PC-3 (cell line): ENCODE results near the gene ERAL1.

ENCODE experiments used
- EZH2 ChIP-seq: fragments of 300-600 bp; sonication (generic); IDR thresholded peaks from one replicate; pipeline ENCODE4 v1.6.1; 2017; ENCODE audit warnings: antibody characterized with exemption, mild to moderate bottlenecking, low read length; ENCODE audit not compliant: unreplicated experiment
- EZH2phosphoT487 ChIP-seq: fragments of 300-600 bp; sonication (generic); IDR thresholded peaks from 2 replicates; pipeline ENCODE4 v1.6.1; 2018; ENCODE audit warnings: mild to moderate bottlenecking, antibody characterized with exemption, low read length, borderline replicate concordance
- TF ChIP-seq, protein P1 (sequence below): fragments of 300-600 bp; sonication (generic); conservative IDR thresholded peaks from 2 replicates; pipeline ENCODE4 v1.5.1; 2017; ENCODE audit warnings: antibody characterized with exemption, low read depth, mild to moderate bottlenecking, low read length

DNA sequence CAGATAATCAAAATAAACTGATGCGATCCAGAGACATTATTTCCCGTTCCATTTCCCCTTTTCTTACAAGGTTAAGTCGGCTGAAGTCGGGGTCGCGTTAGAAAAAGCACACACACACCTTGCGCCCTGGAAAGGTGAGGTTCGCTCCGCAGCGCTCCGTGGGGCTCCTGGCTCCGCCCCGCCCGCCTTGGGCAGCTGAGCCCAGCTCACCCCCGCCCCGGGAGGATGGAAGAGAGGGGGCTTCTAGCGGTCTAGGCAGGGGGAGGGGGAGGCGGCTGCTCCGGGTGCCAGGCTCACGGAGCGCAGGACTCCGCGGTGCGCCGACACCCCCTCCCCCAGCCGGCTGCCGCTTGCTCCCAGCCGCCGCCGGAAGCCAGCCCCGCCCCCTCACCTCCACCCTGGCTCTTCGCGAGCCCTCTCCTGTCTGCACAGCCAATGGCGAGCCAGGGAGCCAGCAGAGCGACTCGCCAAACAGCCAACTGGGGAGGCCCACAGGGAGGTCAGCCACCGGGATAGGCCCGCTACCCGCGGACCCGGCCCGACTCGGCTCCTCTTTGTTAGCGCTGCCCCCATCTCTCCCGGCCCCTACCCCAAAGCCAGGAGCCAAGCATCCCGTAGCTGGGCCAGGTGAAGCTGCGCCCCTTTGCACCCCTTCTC lies 42.6 kb upstream of the ERAL1 start:
- TF ChIP-seq, protein P1, sequence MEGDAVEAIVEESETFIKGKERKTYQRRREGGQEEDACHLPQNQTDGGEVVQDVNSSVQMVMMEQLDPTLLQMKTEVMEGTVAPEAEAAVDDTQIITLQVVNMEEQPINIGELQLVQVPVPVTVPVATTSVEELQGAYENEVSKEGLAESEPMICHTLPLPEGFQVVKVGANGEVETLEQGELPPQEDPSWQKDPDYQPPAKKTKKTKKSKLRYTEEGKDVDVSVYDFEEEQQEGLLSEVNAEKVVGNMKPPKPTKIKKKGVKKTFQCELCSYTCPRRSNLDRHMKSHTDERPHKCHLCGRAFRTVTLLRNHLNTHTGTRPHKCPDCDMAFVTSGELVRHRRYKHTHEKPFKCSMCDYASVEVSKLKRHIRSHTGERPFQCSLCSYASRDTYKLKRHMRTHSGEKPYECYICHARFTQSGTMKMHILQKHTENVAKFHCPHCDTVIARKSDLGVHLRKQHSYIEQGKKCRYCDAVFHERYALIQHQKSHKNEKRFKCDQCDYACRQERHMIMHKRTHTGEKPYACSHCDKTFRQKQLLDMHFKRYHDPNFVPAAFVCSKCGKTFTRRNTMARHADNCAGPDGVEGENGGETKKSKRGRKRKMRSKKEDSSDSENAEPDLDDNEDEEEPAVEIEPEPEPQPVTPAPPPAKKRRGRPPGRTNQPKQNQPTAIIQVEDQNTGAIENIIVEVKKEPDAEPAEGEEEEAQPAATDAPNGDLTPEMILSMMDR, result no peak
- TF ChIP-seq EZH2phosphoT487, result no peak
- no peak for TF ChIP-seq EZH2
